ENCODE data around the gene MLKL. TPM values are rescaled to one million over a fixed set of nuclear protein-coding genes. Genes with fewer than 3 reads are reported as not detected.
A peak's percentile ranks its signal among the peaks of the same experiment; 100 is the strongest.

The MLKL gene
- total RNA-seq, 2 donors from 2014 or later: 25.6 to 35.6 TPM

DNA sequence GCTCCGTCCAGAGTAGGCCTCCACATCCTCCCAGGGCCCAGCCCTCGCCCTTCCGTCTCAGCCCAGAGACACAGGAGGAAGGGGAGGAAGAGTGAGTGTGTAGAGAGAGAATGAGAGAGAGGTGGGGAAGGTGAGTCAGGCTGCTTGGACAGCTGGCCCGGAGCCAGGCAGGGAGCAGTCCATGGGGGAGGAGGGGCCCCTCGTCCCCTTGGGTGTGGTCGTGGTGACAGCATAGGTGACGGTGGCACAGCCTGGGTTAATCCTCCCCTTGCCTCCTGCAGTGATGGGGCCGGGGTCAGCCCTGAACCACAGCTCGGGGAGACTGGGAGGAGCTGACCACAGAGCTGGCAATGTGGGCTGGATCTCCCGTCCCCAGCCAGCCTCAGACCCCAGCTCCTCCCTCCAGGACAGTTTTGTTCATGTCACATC lies 37.5 kb upstream of the MLKL start:
- H3K36me3 Mint-ChIP-seq (ENCODE audit: low read depth): no peaks in the 10 kb centered on the region
- H3K4me1 Mint-ChIP-seq: no peaks in the 10 kb centered on the region
- H3K4me3 Mint-ChIP-seq: no peak overlapping the region
- H3K9me3 Mint-ChIP-seq: no peaks in the 10 kb centered on the region
- no peak overlapping the region for H3K27ac Mint-ChIP-seq
- no peak for ATAC-seq (replicated peaks)
- peaks cover 4% of the 10 kb centered on the region for H3K27me3 Mint-ChIP-seq

DNA sequence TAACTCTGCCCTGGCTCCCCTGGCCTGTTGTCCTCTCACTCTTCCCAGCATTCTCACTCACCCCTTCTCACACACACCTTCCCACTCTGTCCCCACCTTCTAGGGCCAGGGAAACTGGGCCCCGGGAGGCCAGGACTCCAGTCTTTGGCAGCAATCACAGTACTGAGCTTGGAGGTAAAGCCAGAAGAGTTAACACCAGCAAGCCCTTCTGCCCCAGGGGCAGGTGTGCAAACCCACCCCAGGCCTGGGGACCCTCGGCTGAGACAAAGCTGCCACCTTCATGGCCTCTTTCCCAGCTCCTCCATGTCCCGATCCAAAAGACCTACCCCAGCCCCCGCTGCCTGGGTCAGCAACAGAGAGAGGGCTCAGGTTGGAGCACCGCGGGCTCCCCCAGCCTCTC lies 36.9 kb upstream of the MLKL start:
- Mint-ChIP-seq H3K4me3 (no peak overlapping the region), H3K27me3 (peaks cover 4% of the 10 kb centered on the region), H3K36me3 (ENCODE audit: low read depth) (no peaks in the 10 kb centered on the region), H3K9me3 (no peaks in the 10 kb centered on the region), H3K4me1 (no peaks in the 10 kb centered on the region), H3K27ac (no peak overlapping the region)
- no peak for ATAC-seq (replicated peaks)

DNA sequence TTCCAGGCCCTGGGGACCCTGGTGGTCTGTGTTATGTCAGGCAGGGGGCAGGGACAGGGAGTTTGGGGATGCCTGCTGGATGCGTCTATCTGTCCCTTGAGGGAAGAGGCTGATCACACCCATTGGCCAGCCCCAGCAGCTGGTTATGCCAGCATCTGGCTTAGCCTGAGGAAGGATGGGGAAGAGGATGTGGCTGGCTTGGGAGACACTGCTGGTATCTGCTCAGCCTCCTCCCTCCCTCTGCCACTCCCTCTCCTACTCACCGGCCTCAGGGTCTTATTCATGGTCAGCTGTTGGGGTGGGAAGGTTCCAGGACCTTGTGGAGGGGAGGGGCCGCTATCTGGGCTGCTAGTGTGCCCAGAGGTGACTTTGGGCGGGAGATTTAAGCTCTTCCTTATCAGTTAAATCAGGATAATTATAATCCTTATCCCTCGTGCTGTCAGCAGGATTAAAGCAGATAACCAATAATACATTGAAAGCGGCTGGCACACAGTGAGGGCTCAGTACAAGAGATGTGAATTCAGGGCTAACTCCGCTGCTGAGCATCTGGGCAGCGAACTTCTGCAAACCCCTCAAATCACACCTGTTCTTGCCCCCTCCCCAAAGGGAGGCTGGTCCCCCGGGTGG lies 36.0 kb upstream of the MLKL start:
- no peaks in the 10 kb centered on the region for H3K36me3 Mint-ChIP-seq (ENCODE audit: low read depth)
- no peak overlapping the region for H3K27ac Mint-ChIP-seq
- ATAC-seq (replicated peaks): no peak
- H3K27me3 Mint-ChIP-seq: peaks cover 4% of the 10 kb centered on the region
- H3K9me3 Mint-ChIP-seq: no peaks in the 10 kb centered on the region
- H3K4me1 Mint-ChIP-seq: no peaks in the 10 kb centered on the region
- H3K4me3 Mint-ChIP-seq: no peak overlapping the region

DNA sequence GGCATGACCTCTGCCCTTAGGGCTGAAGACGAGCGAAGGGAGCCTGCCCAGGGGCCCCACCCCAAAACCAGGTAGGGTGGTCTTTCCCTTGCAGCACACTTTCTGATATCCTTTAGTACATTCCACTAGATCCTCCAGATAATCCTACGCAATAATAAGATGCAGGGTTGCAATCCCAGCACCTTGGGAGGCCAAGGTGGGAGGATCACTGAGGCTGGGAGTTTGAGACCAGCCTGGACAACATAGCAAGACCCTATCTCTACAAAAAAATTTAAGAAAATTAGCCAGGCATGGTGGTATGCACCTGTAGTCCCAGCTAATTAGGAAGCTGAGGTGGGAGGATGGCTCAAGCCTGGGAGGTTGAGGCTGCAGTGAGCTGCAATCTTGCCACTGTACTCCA lies 34.9 kb upstream of the MLKL start:
- peaks cover under 1% of the 10 kb centered on the region for H3K4me1 Mint-ChIP-seq
- H3K4me3 Mint-ChIP-seq: no peak overlapping the region
- peaks cover 4% of the 10 kb centered on the region for H3K27me3 Mint-ChIP-seq
- no peaks in the 10 kb centered on the region for H3K9me3 Mint-ChIP-seq
- no peaks in the 10 kb centered on the region for H3K36me3 Mint-ChIP-seq (ENCODE audit: low read depth)
- ATAC-seq (replicated peaks): no peak
- H3K27ac Mint-ChIP-seq: no peak overlapping the region

DNA sequence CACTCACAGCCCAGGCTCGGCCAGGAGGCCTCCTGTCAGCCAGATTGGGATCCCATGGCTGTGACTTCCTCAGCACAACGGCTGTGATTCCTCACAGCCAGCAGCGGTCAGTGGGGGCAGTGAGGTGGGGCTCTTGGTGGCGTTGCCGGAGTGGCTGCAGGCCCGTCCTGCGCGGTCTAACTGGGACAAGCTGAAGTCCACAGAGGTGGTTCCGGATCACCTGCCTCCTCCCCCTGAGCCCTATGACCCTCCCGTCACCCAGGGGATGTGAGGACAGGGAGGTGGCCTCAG lies 34.4 kb upstream of the MLKL start:
- ATAC-seq (replicated peaks): no peak
- Mint-ChIP-seq H3K27ac (no peak overlapping the region), H3K4me1 (peaks cover 4% of the 10 kb centered on the region), H3K36me3 (ENCODE audit: low read depth) (no peaks in the 10 kb centered on the region), H3K27me3 (peaks cover 4% of the 10 kb centered on the region), H3K4me3 (no peak overlapping the region), H3K9me3 (no peaks in the 10 kb centered on the region)

DNA sequence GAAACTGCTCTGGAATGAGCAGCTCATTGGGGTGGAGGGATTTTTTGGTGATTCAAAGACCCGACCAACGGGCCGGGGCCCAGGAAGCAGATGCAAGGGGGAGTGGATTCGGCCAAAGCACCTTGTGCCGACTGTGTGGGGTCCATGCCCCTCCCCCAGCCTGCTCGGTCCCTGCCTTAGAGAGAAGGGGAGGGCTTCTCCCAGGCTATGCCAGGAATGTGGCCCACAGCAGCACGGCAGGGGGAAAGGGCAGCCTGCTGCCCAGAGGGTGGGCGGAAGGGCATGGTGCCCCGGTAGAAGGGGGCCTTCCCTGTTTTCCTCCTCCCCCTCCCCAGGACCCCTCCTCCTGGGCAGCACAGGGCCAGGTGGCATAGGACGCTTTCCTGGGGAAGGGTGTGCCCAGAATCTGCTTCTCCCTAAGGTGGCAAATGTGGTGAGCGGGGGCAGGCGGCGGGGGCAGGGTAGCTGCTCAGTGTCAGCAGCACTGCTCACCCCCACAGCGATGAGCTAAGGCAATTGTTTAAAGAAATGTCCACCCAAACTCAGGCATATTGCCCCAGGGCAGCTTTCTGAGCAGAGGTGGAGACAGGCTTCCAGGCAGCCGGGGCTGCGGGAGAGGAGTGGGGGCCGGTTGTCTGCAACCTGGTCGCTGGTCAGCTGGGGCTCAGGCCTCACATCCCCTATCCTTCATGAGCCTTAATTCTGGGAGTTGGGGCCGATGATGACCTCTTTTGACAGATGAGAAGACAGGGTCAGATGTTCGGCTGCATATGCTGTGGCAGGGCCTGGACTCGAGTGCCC lies 33.9 kb upstream of the MLKL start:
- Mint-ChIP-seq H3K4me3 (no peak overlapping the region), H3K36me3 (ENCODE audit: low read depth) (no peaks in the 10 kb centered on the region), H3K9me3 (no peaks in the 10 kb centered on the region), H3K27ac (no peak overlapping the region), H3K4me1 (peaks cover 4% of the 10 kb centered on the region), H3K27me3 (no peaks in the 10 kb centered on the region)
- no peak for ATAC-seq (replicated peaks)

DNA sequence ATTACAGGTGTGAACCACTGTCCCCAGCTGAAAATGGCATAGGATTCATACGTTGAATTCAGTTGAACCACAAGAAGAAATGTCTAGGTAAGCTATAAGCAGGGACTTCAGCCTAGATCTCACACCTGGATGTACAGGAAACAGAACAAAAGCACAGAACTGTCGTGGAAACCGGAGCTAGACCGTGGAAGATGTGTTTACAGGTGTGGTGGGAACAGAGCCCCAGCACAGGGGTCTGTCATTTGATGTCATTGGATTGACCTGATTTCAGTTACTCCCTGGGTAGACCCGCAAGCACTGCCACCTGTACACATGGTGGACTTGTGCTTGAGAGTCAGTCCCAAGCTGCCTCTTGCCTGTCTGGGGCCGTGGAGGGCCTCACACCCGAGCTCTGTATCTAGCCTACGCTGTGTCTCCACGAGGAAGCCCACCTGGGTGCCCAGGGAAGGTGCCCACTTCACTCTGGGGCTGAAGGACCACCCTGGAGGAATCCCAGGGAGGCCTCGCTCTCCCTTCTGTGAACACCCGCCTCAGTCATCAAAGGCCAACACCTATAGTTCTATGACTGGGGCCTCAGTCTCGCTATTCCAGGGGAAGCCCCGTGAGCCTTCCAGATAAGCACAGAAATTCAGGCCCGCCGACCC lies 32.2 kb upstream of the MLKL start:
- no peak for ATAC-seq (replicated peaks)
- no peaks in the 10 kb centered on the region for H3K36me3 Mint-ChIP-seq (ENCODE audit: low read depth)
- H3K9me3 Mint-ChIP-seq: no peaks in the 10 kb centered on the region
- no peak overlapping the region for H3K27ac Mint-ChIP-seq
- H3K4me1 Mint-ChIP-seq: peaks cover 4% of the 10 kb centered on the region
- H3K4me3 Mint-ChIP-seq: no peak overlapping the region
- H3K27me3 Mint-ChIP-seq: no peaks in the 10 kb centered on the region

DNA sequence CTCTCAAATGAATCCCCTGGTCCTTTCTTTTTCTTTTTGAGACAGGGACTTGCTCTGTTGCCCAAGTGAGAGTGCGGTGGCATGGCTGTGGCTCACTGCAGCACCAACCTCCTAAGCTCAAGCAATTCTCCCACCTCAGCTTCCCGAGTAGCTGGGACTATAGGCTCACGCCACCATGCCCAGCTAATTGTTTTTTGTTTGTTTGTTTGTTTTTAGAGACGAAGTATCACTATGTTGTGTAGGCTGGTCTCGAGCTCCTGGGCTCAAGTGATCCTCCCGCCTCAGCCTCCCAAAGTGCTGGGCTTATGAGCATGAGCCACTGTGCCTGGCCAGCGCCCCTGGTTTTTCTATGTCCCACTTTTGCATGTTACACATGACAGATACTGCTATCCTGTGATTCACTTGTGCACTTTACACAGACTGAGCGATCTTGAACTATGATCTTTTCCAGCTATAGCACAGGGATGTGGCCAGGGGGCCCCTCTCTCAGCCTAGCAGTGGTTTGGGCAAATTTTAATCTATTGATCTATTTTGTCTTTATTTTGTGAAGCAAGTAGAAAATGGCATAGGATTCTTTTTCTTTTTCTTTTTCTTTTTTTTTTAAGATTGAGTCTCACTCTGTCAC lies 31.3 kb upstream of the MLKL start:
- no peaks in the 10 kb centered on the region for H3K27me3 Mint-ChIP-seq
- H3K9me3 Mint-ChIP-seq: peaks cover 3% of the 10 kb centered on the region
- H3K36me3 Mint-ChIP-seq (ENCODE audit: low read depth): no peaks in the 10 kb centered on the region
- H3K4me1 Mint-ChIP-seq: peaks cover 4% of the 10 kb centered on the region
- no peak overlapping the region for H3K4me3 Mint-ChIP-seq
- ATAC-seq (replicated peaks): no peak
- H3K27ac Mint-ChIP-seq: no peak overlapping the region

DNA sequence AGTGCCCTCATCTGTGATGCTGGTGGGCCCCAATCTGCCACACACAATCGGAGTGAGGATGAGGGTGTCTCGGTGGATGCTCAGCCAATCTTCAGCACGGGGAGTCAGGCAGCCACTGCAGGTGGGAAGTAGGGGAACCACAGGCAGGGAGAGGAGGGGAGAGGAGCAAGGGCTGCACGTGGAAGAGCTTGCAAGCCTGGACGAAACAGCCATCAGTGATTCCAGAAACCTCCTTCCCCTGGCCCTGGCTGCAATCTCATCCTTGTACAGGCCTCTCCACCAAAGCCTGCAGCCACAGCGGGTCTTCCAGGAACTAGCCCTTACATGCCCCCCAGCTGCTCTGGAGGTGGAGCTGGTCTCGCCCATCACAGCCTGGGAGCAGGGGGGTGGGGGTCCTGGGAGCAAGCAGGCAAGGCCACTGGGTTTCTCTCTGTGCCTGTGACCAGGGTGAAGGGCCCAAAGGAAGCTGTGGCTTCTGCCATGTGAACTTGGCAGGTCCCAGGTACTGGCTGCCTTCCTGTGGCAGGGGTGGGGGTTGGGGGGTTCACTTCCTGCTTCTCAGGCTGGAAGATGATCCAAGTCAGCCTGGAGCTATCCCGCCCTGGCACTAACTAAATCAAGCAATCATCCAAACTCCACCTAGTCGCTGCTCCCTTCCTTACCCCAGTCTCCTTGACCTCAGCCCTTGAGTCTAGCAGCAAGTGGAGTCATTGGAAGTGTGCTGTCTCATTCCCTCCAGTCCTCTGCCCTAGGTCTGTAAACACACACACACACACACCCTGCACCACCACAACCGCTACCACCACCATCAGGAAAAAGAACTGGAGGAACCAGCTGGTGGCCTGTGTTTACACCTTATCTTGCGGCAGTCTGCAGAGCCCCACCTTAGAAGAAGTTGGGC lies 29.4 kb upstream of the MLKL start:
- no peaks in the 10 kb centered on the region for H3K27me3 Mint-ChIP-seq
- no peak for ATAC-seq (replicated peaks)
- H3K4me3 Mint-ChIP-seq: no peak overlapping the region
- H3K36me3 Mint-ChIP-seq (ENCODE audit: low read depth): no peaks in the 10 kb centered on the region
- peaks cover 4% of the 10 kb centered on the region for H3K4me1 Mint-ChIP-seq
- no peak overlapping the region for H3K27ac Mint-ChIP-seq
- H3K9me3 Mint-ChIP-seq: peaks cover 3% of the 10 kb centered on the region

DNA sequence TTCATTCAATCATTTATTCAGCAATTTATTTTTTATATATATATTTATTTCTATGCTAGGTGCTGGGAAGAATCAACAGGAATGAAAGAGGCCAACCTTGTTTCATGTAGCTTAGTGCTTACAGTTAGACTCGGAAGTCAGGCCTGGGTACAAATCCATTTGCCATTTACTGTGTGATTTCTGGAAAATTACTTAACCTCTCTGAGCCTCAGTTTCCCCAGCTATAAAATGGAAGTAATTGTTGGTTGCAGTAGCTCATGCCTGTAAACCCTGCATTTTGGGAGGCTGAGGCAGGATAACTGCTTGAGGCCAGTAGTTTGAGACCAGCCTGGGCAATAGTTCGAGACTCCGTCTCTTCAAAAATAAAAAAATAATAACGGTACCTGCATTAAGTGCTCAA lies 27.2 kb upstream of the MLKL start:
- Mint-ChIP-seq H3K9me3 (peaks cover 3% of the 10 kb centered on the region), H3K27ac (no peak overlapping the region), H3K36me3 (ENCODE audit: low read depth) (no peaks in the 10 kb centered on the region), H3K4me1 (peaks cover 4% of the 10 kb centered on the region), H3K4me3 (no peak overlapping the region), H3K27me3 (peaks cover 9% of the 10 kb centered on the region)
- no peak for ATAC-seq (replicated peaks)

DNA sequence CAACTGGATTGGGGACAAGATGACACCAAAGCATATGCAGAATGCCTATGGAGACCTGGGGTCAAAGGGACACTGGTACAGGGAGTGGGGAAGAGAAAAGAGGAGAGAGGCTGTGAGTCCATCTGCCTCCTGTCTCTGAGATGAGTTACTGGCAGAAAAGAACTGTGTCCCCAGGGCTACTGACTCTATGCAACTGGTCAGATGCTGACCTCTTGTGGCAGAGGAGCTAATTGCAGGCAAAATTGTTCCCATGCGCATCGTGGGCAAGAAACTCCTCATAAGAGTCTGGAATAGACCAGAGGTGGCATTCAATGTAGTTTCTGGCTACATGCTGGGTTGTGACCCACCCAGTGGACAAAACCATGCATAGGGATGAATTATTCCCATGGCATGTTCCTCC lies 26.1 kb upstream of the MLKL start:
- Mint-ChIP-seq H3K4me3 (no peak overlapping the region), H3K27ac (no peak overlapping the region), H3K36me3 (ENCODE audit: low read depth) (no peaks in the 10 kb centered on the region), H3K9me3 (peaks cover 3% of the 10 kb centered on the region), H3K27me3 (peaks cover 9% of the 10 kb centered on the region), H3K4me1 (peaks cover 4% of the 10 kb centered on the region)
- ATAC-seq (replicated peaks): peak; percentile 64

DNA sequence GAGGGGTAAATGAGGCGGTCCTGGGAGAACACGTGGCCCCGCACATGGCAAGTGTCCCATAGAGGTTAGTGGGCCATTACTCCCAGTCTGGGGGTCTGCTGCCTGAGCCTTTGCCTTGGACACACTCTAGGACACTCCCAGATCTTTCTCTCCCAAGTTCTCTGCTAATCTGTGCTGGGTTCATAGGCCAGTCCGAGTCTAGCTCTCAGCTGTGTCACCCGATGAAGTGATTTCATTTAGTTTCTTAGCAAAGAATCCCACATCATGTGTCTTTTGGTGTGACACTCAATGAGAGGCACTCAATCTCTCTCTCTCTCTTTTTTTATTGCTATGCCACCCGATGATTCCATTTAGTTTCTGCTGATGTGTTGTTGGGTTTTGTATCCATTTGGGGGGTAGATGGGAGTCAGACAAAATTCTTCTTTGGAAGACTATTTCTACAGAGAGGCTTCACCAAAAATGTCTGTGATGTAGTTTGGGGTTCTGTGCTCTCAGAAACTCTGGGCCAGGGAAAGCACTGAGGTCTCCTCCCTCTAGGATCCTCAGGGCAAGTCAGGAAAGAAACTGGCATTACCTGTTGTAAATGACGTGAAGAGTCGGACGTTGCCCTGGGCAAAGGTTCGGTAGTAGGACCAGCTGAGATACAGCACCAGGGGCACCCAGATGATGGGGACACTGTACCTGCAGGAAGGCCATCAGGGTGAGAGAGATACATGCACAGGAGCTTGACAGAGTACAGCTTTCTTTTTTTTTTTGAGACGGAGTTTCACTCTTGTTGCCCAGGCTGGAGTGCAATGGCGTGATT lies 25.2 kb upstream of the MLKL start:
- Mint-ChIP-seq H3K36me3 (ENCODE audit: low read depth) (no peaks in the 10 kb centered on the region), H3K4me1 (peaks cover 4% of the 10 kb centered on the region), H3K27ac (no peak overlapping the region), H3K4me3 (no peak overlapping the region), H3K27me3 (peaks cover 9% of the 10 kb centered on the region), H3K9me3 (peaks cover 3% of the 10 kb centered on the region)
- ATAC-seq (replicated peaks): no peak

DNA sequence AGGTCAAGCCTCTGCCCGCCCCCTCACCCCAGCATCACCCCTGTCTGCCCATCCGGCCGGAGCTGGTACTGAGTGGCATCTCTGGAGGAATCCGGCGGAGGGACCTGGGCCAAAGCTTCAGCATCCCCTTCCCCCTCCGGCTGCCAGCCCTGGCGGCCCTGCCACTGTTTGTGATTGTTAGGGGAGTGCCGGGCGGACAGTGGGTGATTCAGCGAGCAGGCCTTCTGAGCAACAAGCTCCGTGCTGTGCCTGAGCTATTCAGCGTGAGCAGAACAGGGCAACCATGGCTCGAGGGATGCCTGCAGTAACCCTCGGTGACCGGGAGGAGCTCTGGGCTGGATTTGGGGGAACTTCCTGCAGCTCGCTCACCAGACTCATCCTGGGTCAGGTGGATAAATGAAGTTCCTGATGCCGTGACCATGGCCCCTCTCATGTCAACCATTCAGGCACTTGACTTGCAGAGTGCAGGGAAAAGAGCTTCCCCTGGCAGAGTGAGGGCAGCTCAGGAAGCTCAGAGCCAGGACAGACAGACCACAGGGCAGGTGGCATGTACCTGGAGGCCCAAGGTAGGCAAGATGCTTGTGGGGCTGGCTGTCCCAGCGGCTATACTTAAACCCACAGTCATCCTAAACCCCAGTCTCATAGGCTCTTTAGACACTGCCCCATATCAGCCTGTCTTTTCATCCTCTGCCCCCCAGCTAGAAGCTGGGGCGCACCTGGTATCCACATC lies 24.3 kb upstream of the MLKL start:
- Mint-ChIP-seq H3K36me3 (ENCODE audit: low read depth) (no peaks in the 10 kb centered on the region), H3K27ac (no peak overlapping the region), H3K4me3 (no peak overlapping the region), H3K27me3 (peaks cover 9% of the 10 kb centered on the region), H3K4me1 (no peaks in the 10 kb centered on the region), H3K9me3 (peaks cover 3% of the 10 kb centered on the region)
- no peak for ATAC-seq (replicated peaks)

Measured in activated T-helper 17 cell treated with anti-CD3 and anti-CD28 coated beads, Interleukin-2, amount 50 U/mL, for 72 hours (primary cell).